ENCODE measurements around the gene CD244. TPM values are rescaled to one million over a fixed set of nuclear protein-coding genes. Genes with fewer than 3 reads are reported as not detected.

CD244 gene
- total RNA-seq, 1 experiment from 2014 or later: not detected

DNA sequence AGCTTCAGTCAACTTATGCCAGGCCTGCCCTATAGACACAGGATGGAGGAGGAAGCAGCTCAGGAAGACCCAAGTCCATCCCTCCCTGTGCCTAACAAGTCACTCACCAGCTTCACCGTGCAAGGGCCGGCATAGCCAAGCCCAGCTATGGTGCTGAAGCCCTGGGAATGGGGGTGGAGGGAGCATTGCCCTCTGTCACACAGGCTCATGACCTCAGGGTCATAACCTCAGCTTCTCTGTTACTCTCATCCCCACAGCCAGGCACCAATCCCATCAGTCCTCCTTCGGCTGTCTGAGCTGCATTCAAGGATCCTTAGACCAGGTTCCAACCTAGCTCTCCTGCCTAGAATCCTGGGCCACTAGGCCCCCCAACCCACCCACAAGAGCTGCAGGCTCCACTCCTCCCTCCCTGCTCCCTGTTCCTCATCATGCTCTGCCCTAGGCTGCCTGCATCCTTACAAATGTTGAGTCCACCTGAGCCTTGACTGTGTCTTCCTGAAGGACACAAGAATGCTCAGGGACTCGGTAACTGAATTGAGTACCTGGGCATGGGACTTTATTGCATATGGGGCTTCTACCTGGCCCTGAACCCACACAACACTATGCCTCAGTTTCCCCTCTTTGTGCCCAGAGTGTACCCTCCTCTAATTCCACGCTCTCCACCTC is 1.7 kb downstream of the CD244 start:
- no peaks in the 10 kb centered on the region for H3K9me3 ChIP-seq (ENCODE audit: insufficient read depth, low read depth)
- H3K27me3 ChIP-seq (ENCODE audit: insufficient read depth, low read depth): no peaks in the 10 kb centered on the region
- H3K4me2 ChIP-seq: no peak overlapping the region
- H3F3A ChIP-seq (ENCODE audit: insufficient read depth, low read depth): no peaks in the 10 kb centered on the region
- CTCF ChIA-PET: no interaction called here
- POLR2A ChIA-PET (ENCODE audit: unreplicated experiment): no interaction called here
- no peak for DNase-seq
- H3K4me3 ChIP-seq: no peak overlapping the region
- H2AFZ ChIP-seq: no peak overlapping the region
- TF ChIP-seq, protein P1, sequence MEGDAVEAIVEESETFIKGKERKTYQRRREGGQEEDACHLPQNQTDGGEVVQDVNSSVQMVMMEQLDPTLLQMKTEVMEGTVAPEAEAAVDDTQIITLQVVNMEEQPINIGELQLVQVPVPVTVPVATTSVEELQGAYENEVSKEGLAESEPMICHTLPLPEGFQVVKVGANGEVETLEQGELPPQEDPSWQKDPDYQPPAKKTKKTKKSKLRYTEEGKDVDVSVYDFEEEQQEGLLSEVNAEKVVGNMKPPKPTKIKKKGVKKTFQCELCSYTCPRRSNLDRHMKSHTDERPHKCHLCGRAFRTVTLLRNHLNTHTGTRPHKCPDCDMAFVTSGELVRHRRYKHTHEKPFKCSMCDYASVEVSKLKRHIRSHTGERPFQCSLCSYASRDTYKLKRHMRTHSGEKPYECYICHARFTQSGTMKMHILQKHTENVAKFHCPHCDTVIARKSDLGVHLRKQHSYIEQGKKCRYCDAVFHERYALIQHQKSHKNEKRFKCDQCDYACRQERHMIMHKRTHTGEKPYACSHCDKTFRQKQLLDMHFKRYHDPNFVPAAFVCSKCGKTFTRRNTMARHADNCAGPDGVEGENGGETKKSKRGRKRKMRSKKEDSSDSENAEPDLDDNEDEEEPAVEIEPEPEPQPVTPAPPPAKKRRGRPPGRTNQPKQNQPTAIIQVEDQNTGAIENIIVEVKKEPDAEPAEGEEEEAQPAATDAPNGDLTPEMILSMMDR (conservative IDR thresholded peaks at IDR 0.05): no peak
- TF ChIP-seq EZH2 (IDR thresholded peaks at IDR 0.05; ENCODE audit: low read depth): no peak
- no peaks in the 10 kb centered on the region for H3K9me2 ChIP-seq (ENCODE audit: insufficient read depth)
- intact Hi-C loops (cut with micrococcal nuclease; ENCODE audit: unreplicated experiment): no loop called here
- no peaks in the 10 kb centered on the region for H3K79me2 ChIP-seq (ENCODE audit: low read depth)
- H3K4me1 ChIP-seq (replicated peaks; ENCODE audit: insufficient read depth): no peaks in the 10 kb centered on the region
- H3K36me3 ChIP-seq (ENCODE audit: low read depth): no peaks in the 10 kb centered on the region
- H3K27ac ChIP-seq: no peak overlapping the region
- no TSS peak for BruUV-seq (replicated peaks)
- no peaks in the 10 kb centered on the region for H4K20me1 ChIP-seq (ENCODE audit: insufficient read depth)

DNA sequence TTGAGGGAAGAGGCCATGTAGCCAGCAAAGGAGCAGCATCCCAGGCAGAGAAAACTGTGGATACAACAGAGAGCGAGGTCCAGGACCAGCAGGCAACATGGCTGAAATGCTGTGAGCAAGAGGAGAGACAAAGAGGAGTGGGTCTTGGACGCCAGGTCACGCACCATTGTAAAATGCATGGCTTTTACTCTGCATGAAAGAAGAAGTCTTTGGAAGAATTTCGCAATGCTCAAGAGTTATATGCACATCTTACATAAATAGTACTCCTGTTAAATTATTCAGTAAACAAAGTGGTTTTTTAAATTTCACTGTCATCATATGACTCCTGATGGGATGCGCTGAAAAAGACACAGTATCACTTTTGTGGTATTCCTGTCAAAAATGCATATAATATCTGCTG is 3.5 kb downstream of the CD244 start:
- TF ChIP-seq, protein P1 (conservative IDR thresholded peaks at IDR 0.05): no peak
- no peak for TF ChIP-seq EZH2 (IDR thresholded peaks at IDR 0.05; ENCODE audit: low read depth)
- Histone ChIP-seq H3K27me3 (ENCODE audit: insufficient read depth, low read depth) (no peaks in the 10 kb centered on the region), H3K4me3 (no peak overlapping the region), H3K27ac (no peak overlapping the region), H3K4me2 (no peak overlapping the region), H3K36me3 (ENCODE audit: low read depth) (no peaks in the 10 kb centered on the region), H3K79me2 (ENCODE audit: low read depth) (no peaks in the 10 kb centered on the region), H3K9me3 (ENCODE audit: insufficient read depth, low read depth) (no peaks in the 10 kb centered on the region), H3F3A (ENCODE audit: insufficient read depth, low read depth) (no peaks in the 10 kb centered on the region), H3K4me1 (replicated peaks; ENCODE audit: insufficient read depth) (no peaks in the 10 kb centered on the region), H3K9me2 (ENCODE audit: insufficient read depth) (no peaks in the 10 kb centered on the region), H2AFZ (no peak overlapping the region), H4K20me1 (ENCODE audit: insufficient read depth) (no peaks in the 10 kb centered on the region)
- no TSS peak for BruUV-seq (replicated peaks)
- ChIA-PET POLR2A (ENCODE audit: unreplicated experiment) (no interaction called here), CTCF (no interaction called here)
- no peak for DNase-seq
- intact Hi-C loops (cut with micrococcal nuclease; ENCODE audit: unreplicated experiment): no loop called here

DNA sequence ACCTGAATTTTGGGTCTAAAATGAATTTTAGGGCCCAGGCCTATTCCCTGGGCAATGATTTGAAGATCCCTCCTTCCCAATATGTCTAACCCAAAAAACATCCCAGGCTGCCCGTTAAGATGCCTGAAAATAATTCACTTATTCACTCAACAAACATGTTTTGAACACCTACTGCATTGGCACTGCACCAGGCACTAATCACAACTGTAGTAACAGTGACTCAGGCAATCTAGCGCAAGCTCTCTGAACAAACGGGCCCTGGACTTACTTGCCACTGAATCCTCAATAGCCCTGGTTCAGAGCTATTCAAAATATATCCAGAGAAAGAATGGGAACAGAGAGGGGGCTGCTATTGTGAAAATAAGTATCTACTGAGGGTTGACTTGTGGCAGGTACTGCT is 4.2 kb downstream of the CD244 start:
- DNase-seq: no peak
- Histone ChIP-seq H3K4me1 (replicated peaks; ENCODE audit: insufficient read depth) (no peaks in the 10 kb centered on the region), H3K4me3 (no peak overlapping the region), H3K4me2 (no peak overlapping the region), H3F3A (ENCODE audit: insufficient read depth, low read depth) (no peaks in the 10 kb centered on the region), H3K9me2 (ENCODE audit: insufficient read depth) (no peaks in the 10 kb centered on the region), H3K36me3 (ENCODE audit: low read depth) (no peaks in the 10 kb centered on the region), H3K9me3 (ENCODE audit: insufficient read depth, low read depth) (no peaks in the 10 kb centered on the region), H2AFZ (no peak overlapping the region), H3K27ac (no peak overlapping the region), H4K20me1 (ENCODE audit: insufficient read depth) (no peaks in the 10 kb centered on the region), H3K79me2 (ENCODE audit: low read depth) (no peaks in the 10 kb centered on the region), H3K27me3 (ENCODE audit: insufficient read depth, low read depth) (no peaks in the 10 kb centered on the region)
- no peak for TF ChIP-seq EZH2 (IDR thresholded peaks at IDR 0.05; ENCODE audit: low read depth)
- TF ChIP-seq, protein P1 (conservative IDR thresholded peaks at IDR 0.05): no peak
- BruUV-seq (replicated peaks): no TSS peak
- intact Hi-C loops (cut with micrococcal nuclease; ENCODE audit: unreplicated experiment): no loop called here
- ChIA-PET POLR2A (ENCODE audit: unreplicated experiment) (no interaction called here), CTCF (no interaction called here)

Measured in PC-9 (cell line).